H1 (cell line): ENCODE measurements around the gene PAWR. TPM values are rescaled to one million over a fixed set of nuclear protein-coding genes. Genes with fewer than 3 reads are reported as not detected.

ENCODE experiments used
- CTCF ChIA-PET: fragments of 300-600 bp; sonication (Branson Sonifier 250); formaldehyde crosslinking; loops from one replicate; lab custom pipeline; 2021; ENCODE audit not compliant: partially characterized antibody; lab: Charles Lee
- POLR2A ChIA-PET: fragments of 300-600 bp; sonication (Branson Sonifier 250); formaldehyde crosslinking; loops from one replicate; lab custom pipeline; 2021; ENCODE audit warnings: inconsistent platforms; ENCODE audit not compliant: partially characterized antibody; lab: Charles Lee
- DNase-seq, 2 experiments: peaks; one replicate each; pipeline versions ENCODE4 v3.0.0 to v3.0.0-alpha.2; 2010 to 2022; ENCODE audit warnings: low spot score in 2 of 2, low read depth in 1 of 2, mixed read lengths in 1 of 2
- FAIRE-seq: peaks from 2 replicates; lab custom pipeline; 2011; peaks lifted over from hg19 to GRCh38; lab: Jason Lieb, UNC
- H2AFZ ChIP-seq: 2 replicates; pipeline ENCODE4 v1.8.1; 2012; ENCODE audit warnings: low read length, inconsistent platforms
- H2AK5ac ChIP-seq: 2 replicates; pipeline ENCODE4 v1.6.1; 2013; ENCODE audit warnings: low read depth, low read length
- H2BK120ac ChIP-seq: replicated peaks from 2 replicates; pipeline ENCODE3; 2013; ENCODE audit warnings: low read depth, low read length, inconsistent platforms
- H2BK12ac ChIP-seq: 2 replicates; pipeline ENCODE4 v1.6.1; 2013; ENCODE audit warnings: low read depth, low read length
- H2BK15ac ChIP-seq: 2 replicates; pipeline ENCODE4 v1.6.1; 2013; ENCODE audit warnings: low read length
- H2BK20ac ChIP-seq: 2 replicates; pipeline ENCODE4 v1.6.1; 2013; ENCODE audit warnings: low read length
- H2BK5ac ChIP-seq: 2 replicates; pipeline ENCODE4 v1.6.1; 2013; ENCODE audit warnings: low read depth, low read length
- H3K14ac ChIP-seq: 2 replicates; pipeline ENCODE4 v1.6.1; 2013; ENCODE audit warnings: inconsistent platforms; ENCODE audit not compliant: insufficient read length
- H3K18ac ChIP-seq: 2 replicates; pipeline ENCODE4 v1.6.1; 2013; ENCODE audit warnings: low read length; ENCODE audit errors: extremely low read depth
- H3K23ac ChIP-seq: 2 replicates; pipeline ENCODE4 v1.6.1; 2013; ENCODE audit warnings: inconsistent platforms; ENCODE audit not compliant: insufficient read length
- H3K23me2 ChIP-seq: 2 replicates; pipeline ENCODE4 v1.6.1; 2013; ENCODE audit warnings: low read depth, low read length
- H3K27ac ChIP-seq: 2 replicates; pipeline ENCODE4 v1.6.1; 2011; ENCODE audit warnings: low read depth, low read length, inconsistent platforms
- H3K27me3 ChIP-seq, 4 experiments: replicated peaks in 1 of 4; 1 replicate in 1 of 4; 2 replicates in 3 of 4; pipeline versions ENCODE4 v1.6.1 to v1.8.1; 2011 to 2013; ENCODE audit warnings: low read length in 3 of 4, mild to moderate bottlenecking in 3 of 4, inconsistent platforms in 2 of 4, mixed read lengths in 2 of 4, moderate library complexity in 1 of 4; ENCODE audit not compliant: control insufficient read depth in 3 of 4, insufficient read depth in 3 of 4; ENCODE audit errors: extremely low read depth in 1 of 4
- H3K36me3 ChIP-seq, 4 experiments: 2 replicates each; pipeline versions ENCODE4 v1.6.1 to v1.8.1; 2011 to 2013; ENCODE audit warnings: mild to moderate bottlenecking in 4 of 4, low read length in 3 of 4, moderate library complexity in 2 of 4, control low read depth in 1 of 4, inconsistent platforms in 1 of 4; ENCODE audit not compliant: insufficient read depth in 4 of 4, control insufficient read depth in 2 of 4
- H3K4ac ChIP-seq: replicated peaks from 2 replicates; pipeline ENCODE3; 2013; ENCODE audit warnings: low read length, low read depth, mixed read lengths, inconsistent platforms; ENCODE audit not compliant: insufficient read length
- H3K4me1 ChIP-seq, 4 experiments: replicated peaks in 1 of 4; 1 replicate in 1 of 4; 2 replicates in 3 of 4; pipeline versions ENCODE4 v1.6.1 to v1.8.1; 2011 to 2013; ENCODE audit warnings: low read length in 3 of 4, inconsistent platforms in 2 of 4, mixed read lengths in 1 of 4; ENCODE audit not compliant: insufficient read depth in 4 of 4, control insufficient read depth in 3 of 4
- H3K4me2 ChIP-seq, 2 experiments: 2 replicates each; pipeline versions ENCODE4 v1.6.1 to v1.8.1; 2011 to 2013; ENCODE audit warnings: low read depth in 2 of 2, low read length in 2 of 2, control low read depth in 1 of 2, inconsistent platforms in 1 of 2, mild to moderate bottlenecking in 1 of 2; ENCODE audit not compliant: insufficient read depth in 1 of 2
- H3K4me3 ChIP-seq, 4 experiments: fragments of 200-600, 300-600 bp in 1 of 4; sonication (generic), shearing (Covaris generic), sonication (Bioruptor Twin) in 1 of 4; 2 replicates each; pipeline versions ENCODE4 v1.5.1 to v1.8.1; 2011 to 2016; ENCODE audit warnings: low read length in 4 of 4, low read depth in 3 of 4, control low read depth in 2 of 4, inconsistent platforms in 2 of 4, mild to moderate bottlenecking in 2 of 4, mixed read lengths in 1 of 4, moderate library complexity in 1 of 4; ENCODE audit not compliant: insufficient read depth in 2 of 4; ENCODE audit errors: extremely low read depth in 1 of 4
- H3K56ac ChIP-seq: replicated peaks from 2 replicates; pipeline ENCODE3; 2013; ENCODE audit warnings: low read depth, mild to moderate bottlenecking, mixed read lengths, low read length, inconsistent platforms; ENCODE audit not compliant: insufficient read length
- H3K79me1 ChIP-seq: 2 replicates; pipeline ENCODE4 v1.6.1; 2013; ENCODE audit warnings: low read depth, low read length, control low read depth
- H3K79me2 ChIP-seq, 2 experiments: 2 replicates each; pipeline versions ENCODE4 v1.6.1 to v1.8.1; 2012 to 2013; ENCODE audit warnings: low read length in 2 of 2, mild to moderate bottlenecking in 2 of 2, inconsistent platforms in 1 of 2; ENCODE audit not compliant: insufficient read depth in 2 of 2, control insufficient read depth in 1 of 2
- H3K9ac ChIP-seq, 4 experiments: replicated peaks in 1 of 4; 1 replicate in 1 of 4; 2 replicates in 3 of 4; pipeline versions ENCODE4 v1.6.1 to v1.8.1; 2011 to 2013; ENCODE audit warnings: low read depth in 3 of 4, low read length in 3 of 4, control low read depth in 2 of 4, mild to moderate bottlenecking in 2 of 4, moderate library complexity in 2 of 4, inconsistent platforms in 1 of 4; ENCODE audit errors: extremely low read depth in 1 of 4
- H3K9me3 ChIP-seq, 2 experiments: 2 replicates each; pipeline versions ENCODE4 v1.6.1 to v1.8.1; 2012 to 2013; ENCODE audit warnings: mild to moderate bottlenecking in 2 of 2, moderate library complexity in 2 of 2, control low read depth in 1 of 2, inconsistent platforms in 1 of 2, low read depth in 1 of 2, low read length in 1 of 2, mixed read lengths in 1 of 2; ENCODE audit not compliant: insufficient read depth in 2 of 2
- H4K20me1 ChIP-seq, 2 experiments: replicated peaks in 1 of 2; 2 replicates each; pipeline versions ENCODE3 to v1.8.1; 2011 to 2013; ENCODE audit warnings: inconsistent platforms in 2 of 2, low read length in 2 of 2, mild to moderate bottlenecking in 1 of 2; ENCODE audit not compliant: insufficient read depth in 2 of 2, control insufficient read depth in 1 of 2
- H4K5ac ChIP-seq: 2 replicates; pipeline ENCODE4 v1.6.1; 2013; ENCODE audit warnings: low read length, low read depth, mixed read lengths, inconsistent platforms; ENCODE audit not compliant: insufficient read length
- H4K8ac ChIP-seq: 2 replicates; pipeline ENCODE4 v1.8.0; 2013; ENCODE audit warnings: mild to moderate bottlenecking, moderate library complexity, low read length, inconsistent platforms; ENCODE audit not compliant: insufficient read depth; ENCODE audit errors: extremely low read depth
- H4K91ac ChIP-seq: replicated peaks from 2 replicates; pipeline ENCODE3; 2013; ENCODE audit warnings: low read length, mixed read lengths, inconsistent platforms; ENCODE audit not compliant: insufficient read length
- BACH1 ChIP-seq: IDR thresholded peaks from 2 replicates; pipeline ENCODE4 v1.6.1; 2012; ENCODE audit warnings: low read length, improper control_type of control experiment
- BRCA1 ChIP-seq: IDR thresholded peaks from 2 replicates; pipeline ENCODE4 v1.6.1; 2012; ENCODE audit warnings: low read depth, low read length, improper control_type of control experiment
- CBX5 ChIP-seq: fragments of 300-800, 300-1000 bp; sonication (generic); IDR thresholded peaks from 2 replicates; pipeline ENCODE4 v1.7.1; 2016; ENCODE audit warnings: antibody characterized with exemption, low read length, low read depth
- HDAC6 ChIP-seq: IDR thresholded peaks from one replicate; pipeline ENCODE4 v1.7.1; 2012; ENCODE audit warnings: low read depth, mild to moderate bottlenecking, inconsistent platforms, low read length, moderate library complexity
- KDM1A ChIP-seq: fragments of 200-600, 300-600 bp; sonication (generic); IDR thresholded peaks from 2 replicates; pipeline ENCODE4 v1.7.1; 2016; ENCODE audit warnings: mild to moderate bottlenecking, low read length, borderline replicate concordance
- RAD21 ChIP-seq, 2 experiments: IDR thresholded peaks in 1 of 2; conservative IDR thresholded peaks in 1 of 2; 2 replicates each; pipeline ENCODE4 v1.6.1; 2011; ENCODE audit warnings: low read depth in 2 of 2, low read length in 2 of 2, improper control_type of control experiment in 1 of 2, inconsistent platforms in 1 of 2, mild to moderate bottlenecking in 1 of 2, moderate library complexity in 1 of 2
- SAP30 ChIP-seq: fragments of 300-600 bp; sonication (generic); IDR thresholded peaks from 2 replicates; pipeline ENCODE4 v1.7.1; 2012; ENCODE audit warnings: low read length, moderate library complexity, mild to moderate bottlenecking, inconsistent platforms; ENCODE audit not compliant: insufficient read depth, insufficient replicate concordance
- SIRT6 ChIP-seq: IDR thresholded peaks from one replicate; pipeline ENCODE4 v1.7.1; 2012; ENCODE audit warnings: low read length, inconsistent platforms
- SP1 ChIP-seq: IDR thresholded peaks from 2 replicates; pipeline ENCODE4 v1.6.1; 2011; ENCODE audit warnings: low read depth, low read length
- SP4 ChIP-seq: IDR thresholded peaks from 2 replicates; pipeline ENCODE4 v1.6.1; 2012; ENCODE audit warnings: low read length, inconsistent platforms
- WGBS, 2 experiments: shearing (Covaris generic) in 1 of 2; methylation state at CpG; one replicate each; pipeline versions ENCODE4 v1.1.6 to v1.1.7; 2013 to 2015; ENCODE audit warnings: low lambda C conversion rate in 2 of 2, mixed read lengths in 2 of 2, inconsistent platforms in 1 of 2, low coverage in 1 of 2, missing lambda C conversion rate in 1 of 2; ENCODE audit not compliant: insufficient replicate concordance in 2 of 2, insufficient coverage in 1 of 2, insufficient read length in 1 of 2; ENCODE audit errors: extremely low coverage in 1 of 2, missing lambda C conversion rate in 1 of 2; 5-methylcytosine and 5-hydroxymethylcytosine counted together
- polyA plus RNA-seq, 7 experiments: library from polyadenylated mRNA; depleted of rRNA in 3 of 7; stranded (reverse) in 5 of 7; unstranded in 2 of 7; fragments of >200 nt in 5 of 7; fragments of 200-250 nt in 2 of 7; gene quantifications; 1 replicate in 5 of 7; 2 replicates in 1 of 7; 4 replicates in 1 of 7; pipeline versions ENCODE4 v1.2.1 to v1.2.3, GENCODE V29; 2011 to 2013; ENCODE audit warnings: missing spikeins in 2 of 7, mixed read lengths in 2 of 7
- total RNA-seq: library from RNA; stranded (reverse); fragmentation: NEBNext Ultra II Directional; extraction: Animal tissue kit (Norgen Biotek cat#: 25700); gene quantifications from 2 replicates; pipeline ENCODE4 v1.2.1, GENCODE V29; 2021
- TF ChIP-seq, protein P1 (sequence below): IDR thresholded peaks from 2 replicates; pipeline ENCODE4 v1.6.1; 2011; ENCODE audit warnings: low read depth, mild to moderate bottlenecking, low read length; ENCODE audit not compliant: insufficient read depth
- TF ChIP-seq, protein P2 (sequence below): IDR thresholded peaks from 2 replicates; pipeline ENCODE4 v1.6.1; 2012; ENCODE audit warnings: inconsistent platforms

Gene PAWR
- total and polyA plus RNA-seq, 2 of the 8 experiments (the other 6 are each of a cell fraction or from before 2014, with no cell fraction given), result 28.3 to 327 TPM

DNA sequence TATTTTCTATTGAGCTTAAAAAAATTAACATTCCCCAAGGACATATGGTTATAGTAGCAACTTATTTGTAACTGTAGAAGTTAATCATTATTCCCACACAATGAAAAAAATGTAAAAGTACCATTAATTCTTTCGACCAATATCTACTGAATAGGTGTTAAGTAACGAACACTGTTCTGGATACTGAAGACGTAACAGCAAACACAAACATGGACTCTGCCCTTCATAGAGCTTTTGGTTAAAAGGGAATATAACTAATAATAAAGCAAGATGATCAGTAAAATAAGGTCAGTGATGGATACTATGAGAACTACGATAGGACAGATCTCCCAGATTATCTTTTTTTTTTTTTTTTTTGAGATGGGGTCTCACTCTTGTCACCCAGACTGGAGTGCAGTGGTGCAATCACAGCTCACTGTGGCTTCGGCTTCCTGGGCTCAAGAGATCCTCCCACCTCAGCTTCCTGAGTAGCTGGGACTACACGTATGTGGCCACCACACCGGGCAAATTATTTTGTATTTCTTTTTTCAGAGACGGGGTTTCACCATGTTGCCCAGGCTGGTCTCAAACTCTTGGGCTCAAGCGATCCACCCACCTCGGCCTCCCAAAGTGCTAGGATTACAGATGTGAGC lies 93.9 kb downstream of the PAWR start:
- no peak overlapping the region for H2AFZ ChIP-seq
- no peak overlapping the region for H2BK5ac ChIP-seq
- no peaks in the 10 kb centered on the region for H3K23me2 ChIP-seq
- no peak overlapping the region for H2BK120ac ChIP-seq
- no peak overlapping the region for H4K5ac ChIP-seq
- H3K56ac ChIP-seq, result no peak overlapping the region
- no peak overlapping the region for H2BK15ac ChIP-seq
- peaks cover 0 to 35% (median 4%) of the 10 kb centered on the region in 4 experiments; a peak in 4 of 8 replicates for H3K36me3 ChIP-seq
- no peak overlapping the region for H3K23ac ChIP-seq
- H2BK12ac ChIP-seq, result no peak overlapping the region
- no peak overlapping the region for H3K14ac ChIP-seq
- H3K4me2 ChIP-seq, result no peak overlapping the region
- H3K9ac ChIP-seq, result no peak overlapping the region
- ChIA-PET POLR2A (no interaction called here), CTCF (interaction anchor here (0.6 kb wide), 1 partner anchor 487 kb away, joined by 6 read pairs; no protein-coding TSS in a partner anchor)
- H3K79me1 ChIP-seq, result peaks cover 5% of the 10 kb centered on the region; the same call in 1 of the 2 replicates
- H3K27ac ChIP-seq, result no peak overlapping the region
- WGBS, 2 experiments, result 94% methylated on average over 10 of the region's 10 CpGs; no CpG with 5 or more reads in 1 of the 2 experiments
- no peak for DNase-seq
- no peak overlapping the region for H3K4me3 ChIP-seq
- H3K27me3 ChIP-seq, result no peaks in the 10 kb centered on the region
- peaks cover 0 to 3% (median 1%) of the 10 kb centered on the region in 4 experiments; a peak in 1 of 7 replicates for H3K4me1 ChIP-seq
- H3K4ac ChIP-seq, result no peak overlapping the region
- H2AK5ac ChIP-seq, result no peak overlapping the region
- H3K18ac ChIP-seq, result no peak overlapping the region
- H3K79me2 ChIP-seq, result peaks cover 0 to 56% of the 10 kb centered on the region in 2 experiments; a peak in 2 of 4 replicates
- no peak overlapping the region for H4K8ac ChIP-seq
- no peak overlapping the region for H2BK20ac ChIP-seq
- peaks cover 3 to 5% of the 10 kb centered on the region in 2 experiments for H4K20me1 ChIP-seq
- H4K91ac ChIP-seq, result no peak overlapping the region
- H3K9me3 ChIP-seq, result no peaks in the 10 kb centered on the region
- FAIRE-seq, result no peak
- TF ChIP-seq SIRT6 (no peak), SAP30 (no peak), RAD21 (IDR thresholded peaks at IDR 0.05 in 1 of 2, conservative IDR thresholded peaks at IDR 0.05 in 1 of 2; ENCODE audit: low read depth in 2 of 2, low read length in 2 of 2) (no peak), SP1 (no peak), BRCA1 (no peak), HDAC6 (no peak), SP4 (no peak), KDM1A (no peak), CBX5 (no peak), BACH1 (no peak)
- TF ChIP-seq, protein P1, sequence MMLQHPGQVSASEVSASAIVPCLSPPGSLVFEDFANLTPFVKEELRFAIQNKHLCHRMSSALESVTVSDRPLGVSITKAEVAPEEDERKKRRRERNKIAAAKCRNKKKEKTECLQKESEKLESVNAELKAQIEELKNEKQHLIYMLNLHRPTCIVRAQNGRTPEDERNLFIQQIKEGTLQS, result no peak
- TF ChIP-seq, protein P2, sequence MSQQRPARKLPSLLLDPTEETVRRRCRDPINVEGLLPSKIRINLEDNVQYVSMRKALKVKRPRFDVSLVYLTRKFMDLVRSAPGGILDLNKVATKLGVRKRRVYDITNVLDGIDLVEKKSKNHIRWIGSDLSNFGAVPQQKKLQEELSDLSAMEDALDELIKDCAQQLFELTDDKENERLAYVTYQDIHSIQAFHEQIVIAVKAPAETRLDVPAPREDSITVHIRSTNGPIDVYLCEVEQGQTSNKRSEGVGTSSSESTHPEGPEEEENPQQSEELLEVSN, result no peak
